Activated naive CD8-positive, alpha-beta T cell treated with anti-CD3 and anti-CD28 coated beads, Interleukin-2, amount 50 U/mL, for 16 hours (primary cell): ENCODE results near the gene CREBBP.

Source experiments
- DNase-seq: peaks from one replicate; pipeline ENCODE4 v3.0.0-alpha.2; 2020; ENCODE audit warnings: low read depth, low spot score

Gene CREBBP

DNA sequence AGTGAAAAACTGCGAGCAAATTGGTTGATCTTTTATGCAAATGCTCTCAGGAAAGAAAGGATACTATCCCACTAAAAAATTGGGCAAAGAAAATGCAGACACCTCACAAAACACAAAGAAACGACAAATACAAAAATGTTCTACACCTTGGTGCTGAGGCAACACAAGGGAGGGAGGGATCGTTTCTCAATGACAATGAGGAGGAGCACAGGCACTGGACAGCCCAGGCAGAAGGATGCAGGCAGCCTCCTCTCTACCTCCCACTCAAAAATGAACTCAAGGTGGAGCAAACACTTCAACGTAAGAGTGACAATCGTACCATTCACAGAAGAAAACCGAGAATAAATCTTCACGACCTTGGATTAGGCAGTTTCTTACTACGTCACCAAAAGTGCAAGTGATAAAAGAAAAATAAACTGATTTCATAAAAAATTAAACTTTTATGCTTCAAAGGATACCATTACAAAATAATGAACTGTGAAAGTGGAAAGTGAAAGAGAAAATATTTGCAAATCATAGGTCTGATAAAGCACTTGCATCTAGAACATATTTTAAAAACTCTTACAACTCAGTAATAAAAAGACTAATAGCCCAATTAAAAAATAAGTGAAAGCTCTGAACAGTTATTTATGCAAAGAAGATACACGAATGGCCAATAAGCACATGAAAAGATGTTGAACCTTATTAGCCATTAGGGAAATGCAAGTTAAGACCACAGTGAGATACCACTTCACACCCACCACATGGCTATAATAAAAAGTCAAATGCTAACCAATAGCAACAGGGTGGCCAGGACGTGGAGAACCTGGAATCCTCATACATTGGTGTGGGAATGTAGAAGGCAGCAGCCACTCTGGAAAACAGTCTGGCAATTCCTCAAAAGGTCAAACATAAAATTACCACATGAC, 82.4 kb downstream of the CREBBP start:
- DNase-seq: no peak

GRCh38 chr16:3797473-3797872, 83.0 kb downstream of the CREBBP start:
- no peak for DNase-seq

- no peak for DNase-seq
Measured at GRCh38 chr16:3793161-3793576, 87.3 kb downstream of the CREBBP start.

- DNase-seq: no peak
Measured at GRCh38 chr16:3792472-3793012, 88.0 kb downstream of the CREBBP start.

DNA sequence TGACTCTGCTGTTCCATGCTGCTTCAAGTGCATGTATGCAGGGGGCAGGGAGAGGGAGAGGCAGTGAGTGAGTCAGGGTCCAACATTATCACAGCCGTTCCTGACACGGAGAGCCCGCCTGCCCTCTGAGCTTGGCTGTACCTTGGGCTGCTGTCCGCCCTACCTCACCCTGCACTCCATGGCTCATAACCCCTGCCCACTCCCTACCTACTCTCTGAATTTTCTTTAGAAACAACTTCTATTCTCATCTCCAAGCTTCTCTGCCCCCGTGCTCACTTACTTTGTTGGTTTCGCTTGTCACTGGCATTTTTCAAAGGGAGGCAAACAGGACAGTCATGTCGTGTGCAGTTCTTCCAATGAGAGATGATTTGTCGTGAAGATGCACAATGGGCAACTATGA, 88.8 kb downstream of the CREBBP start:
- no peak for DNase-seq

DNA sequence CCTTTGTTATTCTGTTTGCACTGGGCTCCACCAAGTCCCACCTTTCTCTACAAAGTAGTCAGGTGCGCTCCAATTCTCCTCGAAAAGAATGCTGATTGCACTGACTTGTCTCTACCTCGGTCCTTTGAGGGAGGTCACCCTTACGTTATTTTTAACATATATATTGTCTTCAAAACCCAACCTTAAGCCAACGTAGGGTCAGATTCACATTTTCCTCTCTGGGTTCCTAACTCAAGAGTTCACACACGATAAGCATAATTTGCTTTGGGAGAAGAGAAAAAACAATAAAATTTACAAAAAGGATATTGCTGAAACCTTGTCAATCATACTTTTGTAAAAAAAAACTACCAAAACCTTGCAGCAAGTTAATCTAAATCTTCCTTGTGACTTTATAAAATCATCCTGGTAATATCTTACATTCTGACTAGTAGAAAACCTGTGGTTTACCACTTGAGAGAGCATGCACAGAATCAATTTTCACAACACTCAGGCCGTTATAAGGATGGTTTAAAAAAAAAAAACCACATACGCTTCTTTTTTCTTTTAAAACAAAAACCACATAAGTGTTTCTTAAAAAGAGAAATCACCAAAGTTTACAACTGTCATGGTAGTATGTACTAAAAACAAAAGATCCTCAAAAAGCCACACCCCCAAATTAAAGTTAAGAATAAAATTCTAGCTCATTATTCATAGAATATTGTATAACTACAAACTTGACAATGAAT, 91.0 kb downstream of the CREBBP start:
- DNase-seq: no peak

DNA sequence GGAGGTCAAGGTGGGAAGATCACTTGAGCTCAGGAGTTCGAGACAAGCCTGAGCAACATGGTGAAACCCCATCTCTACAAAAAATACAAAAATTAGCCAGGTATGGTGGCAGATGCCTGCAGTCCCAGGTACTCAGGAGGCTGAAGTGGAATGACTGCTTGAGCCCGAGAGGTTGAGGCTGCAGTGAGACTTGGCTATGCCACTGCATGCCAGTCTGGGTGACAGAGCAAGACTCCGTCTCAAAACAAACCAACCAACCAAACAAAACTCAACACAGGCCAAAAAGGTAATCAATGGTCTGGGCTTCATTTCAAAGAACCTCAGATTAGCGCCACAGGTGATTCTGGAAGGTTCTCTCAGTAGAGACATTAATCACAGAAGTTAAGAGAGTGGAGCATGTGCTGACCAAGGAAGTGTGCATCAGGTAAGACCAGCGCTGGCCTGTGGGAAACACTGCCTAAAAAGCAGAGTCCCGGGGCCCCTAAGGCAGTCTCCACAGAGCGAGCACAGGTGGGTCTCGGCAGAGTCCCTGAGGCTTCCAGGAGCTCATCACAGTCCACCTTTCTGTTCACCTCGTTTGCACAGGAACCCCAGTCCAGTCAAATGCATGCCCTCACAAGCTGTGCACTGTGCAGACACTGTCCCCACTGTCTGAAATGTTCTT, 91.7 kb downstream of the CREBBP start:
- no peak for DNase-seq

GRCh38 chr16:3787924-3788661, 92.4 kb downstream of the CREBBP start:
- DNase-seq: no peak

GRCh38 chr16:3785413-3785812, 95.1 kb downstream of the CREBBP start:
- DNase-seq: no peak

GRCh38 chr16:3783516-3783915, 97.0 kb downstream of the CREBBP start:
- no peak for DNase-seq

GRCh38 chr16:3782566-3782965, 97.9 kb downstream of the CREBBP start:
- DNase-seq: no peak

DNA sequence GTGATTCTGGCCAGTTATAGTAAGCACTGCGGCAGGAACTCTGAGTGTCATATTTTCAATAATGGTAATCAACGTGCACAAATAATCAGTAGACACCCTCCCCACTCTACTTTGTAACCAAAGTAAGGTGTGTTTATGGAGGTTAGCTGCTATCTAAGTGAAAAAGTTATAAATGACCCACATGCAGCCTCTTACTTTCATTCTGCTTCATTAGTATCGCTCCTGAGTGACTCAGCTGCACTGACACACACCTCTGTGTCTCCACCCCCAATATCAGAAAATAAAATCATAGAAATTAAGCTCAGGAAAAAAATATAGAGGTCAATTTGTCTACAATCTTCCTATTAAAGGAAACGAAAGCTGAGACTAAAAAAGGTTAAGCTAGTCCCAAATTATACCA, 99.1 kb downstream of the CREBBP start:
- no peak for DNase-seq

GRCh38 chr16:3780570-3780969, 99.9 kb downstream of the CREBBP start:
- DNase-seq: no peak

DNA sequence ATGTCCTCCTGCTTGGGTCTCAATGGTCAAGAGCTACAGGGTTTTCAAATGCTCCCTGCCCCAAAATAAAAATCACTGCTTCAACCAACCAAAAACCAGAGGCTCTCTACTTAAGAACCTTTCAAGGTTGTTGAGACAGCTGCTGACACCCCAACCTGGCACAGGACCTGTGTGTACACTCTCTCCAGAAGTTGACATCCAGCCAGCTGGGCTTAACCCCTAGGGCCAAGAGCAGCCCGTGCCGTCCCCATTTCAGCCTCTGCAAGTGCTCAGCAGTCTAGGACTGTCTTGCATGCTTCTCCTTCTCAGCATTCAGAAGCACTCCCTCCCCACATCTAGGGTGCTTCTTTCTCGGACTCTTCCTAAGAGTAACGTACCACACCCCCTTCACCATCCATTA, 104.2 kb downstream of the CREBBP start:
- DNase-seq: no peak

DNA sequence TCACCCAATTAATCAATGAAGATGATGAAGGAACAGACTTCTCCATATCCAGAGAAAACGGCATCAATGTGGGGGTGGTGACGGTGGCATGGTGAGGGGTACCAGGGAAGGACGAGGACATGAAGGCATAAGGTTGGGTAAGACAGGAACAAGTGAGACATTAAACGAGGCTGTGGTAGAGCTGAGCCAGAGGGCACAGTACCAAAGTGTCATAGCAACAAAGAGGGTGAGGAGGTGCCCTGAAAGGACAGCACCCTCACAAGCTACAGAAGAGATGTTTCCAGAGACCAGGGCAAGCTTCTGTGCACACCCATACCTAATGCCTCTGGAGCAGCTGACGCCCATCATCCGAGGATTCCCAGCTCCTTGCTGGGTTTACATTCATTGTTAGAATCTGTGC, 105.7 kb downstream of the CREBBP start:
- DNase-seq: no peak

DNA sequence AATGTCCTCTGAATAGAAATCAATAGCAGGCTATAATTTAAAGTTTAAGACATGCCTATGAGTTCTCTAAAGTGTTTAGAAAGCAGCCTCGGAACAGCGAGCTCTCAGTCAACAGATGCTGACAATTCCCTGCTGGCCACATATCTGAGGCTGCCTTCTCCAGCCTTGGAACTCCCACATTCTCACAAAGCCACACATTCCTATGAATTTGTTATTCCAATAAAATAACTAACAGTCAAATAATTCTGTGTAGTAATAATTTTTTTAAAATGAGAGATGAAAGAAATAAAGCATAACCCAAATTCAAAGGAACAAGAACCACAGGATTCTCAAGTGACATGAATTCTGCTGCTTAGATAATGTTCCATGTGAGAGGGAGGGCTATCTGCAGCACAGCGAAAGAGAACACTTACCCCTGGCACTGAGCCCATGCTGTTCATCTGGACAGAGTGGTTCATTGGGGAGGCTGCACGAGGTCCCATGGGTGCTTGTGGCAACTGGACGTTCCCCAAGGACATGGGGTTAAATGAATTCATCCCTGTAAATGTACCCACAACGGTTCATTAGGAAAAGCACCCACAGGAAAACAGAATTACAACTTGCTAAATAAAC, 106.3 kb downstream of the CREBBP start:
- DNase-seq: no peak

DNA sequence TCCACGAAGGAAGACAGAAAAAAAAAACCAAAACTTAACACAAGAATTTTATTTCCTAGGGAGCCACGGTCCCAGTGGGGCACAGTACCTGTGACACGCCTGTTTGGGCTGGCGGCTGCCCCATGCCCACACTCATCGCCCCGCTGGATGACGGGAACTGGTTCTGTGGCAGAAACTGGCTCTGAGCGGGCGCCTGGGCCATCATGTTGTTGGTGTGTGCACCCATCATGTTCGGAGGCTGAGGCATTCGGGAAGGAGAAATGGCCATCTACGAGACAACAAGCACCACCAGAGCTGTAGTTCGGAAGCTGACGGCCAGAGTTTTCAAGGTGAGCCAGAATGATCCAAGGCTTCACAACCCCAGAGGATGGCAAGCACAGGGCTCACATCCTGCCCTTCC, 106.8 kb downstream of the CREBBP start:
- no peak for DNase-seq

GRCh38 chr16:3771513-3771912, 109.0 kb downstream of the CREBBP start:
- no peak for DNase-seq

- no peak for DNase-seq
Measured at GRCh38 chr16:3770530-3770929, 110.0 kb downstream of the CREBBP start.

DNA sequence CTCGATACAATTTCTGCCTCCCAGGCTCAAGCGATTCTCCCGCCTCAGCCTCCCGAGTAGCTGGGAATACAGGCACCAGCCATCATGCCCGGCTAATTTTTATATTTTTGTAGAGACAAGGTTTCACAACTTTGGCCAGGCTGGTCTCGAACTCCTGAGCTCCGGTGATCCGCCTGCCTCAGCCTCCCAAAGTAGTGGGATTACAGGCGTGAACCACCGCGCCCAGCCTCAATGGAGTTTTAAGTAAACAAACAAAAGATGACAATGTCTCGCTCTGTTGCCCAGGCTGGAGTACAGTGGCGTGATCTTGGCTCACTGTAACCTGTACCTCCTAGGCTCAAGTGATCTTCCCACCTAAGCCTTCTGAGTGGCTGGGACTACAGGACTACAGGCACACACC, 110.6 kb downstream of the CREBBP start:
- DNase-seq: no peak

GRCh38 chr16:3769013-3769412, 111.5 kb downstream of the CREBBP start:
- no peak for DNase-seq
